Stimulated activated CD4-positive, alpha-beta T cell treated with anti-CD3 and anti-CD28 coated beads, TNF-alpha, amount 100 ng/mL, for 4 hours (primary cell): ENCODE measurements around the gene VPS51.
"Not testable (repeated sequence)": the region's sequence is repeated elsewhere in the genome, so short reads cannot be mapped to it uniquely, and the experiment has no call there.

Experiments
- DNase-seq, 3 experiments: peaks; one replicate each; pipeline ENCODE4 v3.0.0-alpha.2; 2020; ENCODE audit warnings: low read depth in 3 of 3

VPS51 gene

DNA sequence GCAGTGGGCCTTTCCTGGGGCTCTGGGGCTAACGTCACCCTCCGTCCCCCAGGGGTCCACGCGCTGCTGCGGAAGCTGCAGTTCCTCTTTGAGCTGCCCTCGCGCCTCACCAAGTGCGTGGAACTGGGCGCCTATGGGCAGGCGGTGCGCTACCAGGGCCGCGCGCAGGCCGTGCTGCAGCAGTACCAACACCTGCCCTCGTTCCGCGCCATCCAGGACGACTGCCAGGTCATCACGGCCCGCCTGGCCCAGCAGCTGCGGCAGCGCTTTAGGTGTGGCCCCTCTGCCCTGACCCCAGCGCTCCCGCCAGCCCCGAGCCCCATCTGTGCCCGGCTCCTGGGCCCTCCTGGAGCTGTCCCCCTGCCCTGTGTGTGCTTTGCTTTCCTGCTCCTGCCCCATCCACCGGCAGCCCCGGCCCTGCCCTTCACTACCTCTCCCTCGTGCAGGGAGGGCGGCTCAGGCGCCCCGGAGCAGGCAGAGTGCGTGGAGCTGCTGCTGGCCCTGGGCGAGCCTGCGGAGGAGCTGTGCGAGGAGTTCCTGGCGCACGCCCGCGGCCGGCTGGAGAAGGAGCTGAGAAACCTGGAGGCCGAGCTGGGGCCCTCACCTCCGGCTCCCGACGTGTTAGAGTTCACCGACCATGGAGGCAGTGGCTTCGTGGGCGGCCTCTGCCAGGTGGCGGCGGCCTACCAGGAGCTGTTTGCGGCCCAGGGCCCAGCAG, 11.9 kb downstream of the VPS51 start:
- no peak for DNase-seq

- no peak for DNase-seq
These were observed 12.6 kb downstream of the VPS51 start for GRCh38 chr11:65108469-65109123.

GRCh38 chr11:65109231-65110198, 13.5 kb downstream of the VPS51 start:
- no peak for DNase-seq

DNA sequence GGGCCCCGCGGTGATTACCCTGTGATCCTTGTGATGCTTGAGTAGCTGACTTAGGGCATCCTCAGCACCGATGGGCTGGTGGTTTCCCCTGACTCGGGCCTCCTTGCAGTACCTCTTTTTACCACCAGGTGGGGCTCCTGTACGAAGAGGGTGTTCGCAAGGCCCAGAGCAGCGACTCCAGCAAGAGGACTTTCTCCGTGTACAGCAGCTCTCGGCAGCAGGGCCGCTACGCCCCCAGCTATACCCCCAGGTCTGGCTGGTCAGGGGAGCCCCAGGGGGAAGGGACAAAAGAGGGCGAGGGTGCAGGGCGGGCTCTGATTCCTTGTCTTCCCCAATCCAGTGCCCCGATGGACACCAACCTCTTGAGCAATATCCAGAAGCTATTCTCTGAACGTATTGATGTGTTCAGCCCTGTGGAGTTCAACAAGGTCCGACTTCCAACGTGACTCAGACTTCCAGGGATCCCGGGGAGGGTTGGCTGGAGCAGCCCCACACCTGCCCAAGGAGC, 14.4 kb downstream of the VPS51 start:
- DNase-seq = peak; percentile 89 to 98 (median 95)

DNA sequence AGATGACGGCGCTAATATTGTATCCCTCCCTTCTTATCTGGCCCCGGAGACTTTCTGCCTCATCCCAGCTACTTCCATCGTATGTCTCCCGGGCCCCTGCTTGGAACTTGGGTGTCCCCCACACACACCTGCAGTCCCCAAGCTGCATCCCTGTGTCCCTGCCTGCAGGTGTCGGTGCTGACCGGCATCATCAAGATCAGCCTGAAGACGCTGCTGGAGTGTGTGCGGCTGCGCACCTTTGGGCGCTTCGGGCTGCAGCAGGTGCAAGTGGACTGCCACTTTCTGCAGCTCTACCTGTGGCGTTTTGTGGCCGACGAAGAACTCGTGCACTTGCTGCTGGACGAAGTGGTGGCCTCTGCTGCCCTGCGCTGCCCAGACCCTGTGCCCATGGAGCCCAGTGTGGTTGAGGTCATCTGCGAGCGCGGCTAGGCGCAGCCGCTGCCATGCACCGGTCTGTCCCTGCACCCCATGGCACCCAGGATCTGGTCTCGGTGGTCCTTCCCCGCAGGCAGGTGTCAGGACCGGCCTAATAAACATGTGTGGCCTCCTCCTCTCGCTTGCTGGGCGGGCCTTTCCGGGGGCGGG, 15.2 kb downstream of the VPS51 start:
- no peak for DNase-seq

DNA sequence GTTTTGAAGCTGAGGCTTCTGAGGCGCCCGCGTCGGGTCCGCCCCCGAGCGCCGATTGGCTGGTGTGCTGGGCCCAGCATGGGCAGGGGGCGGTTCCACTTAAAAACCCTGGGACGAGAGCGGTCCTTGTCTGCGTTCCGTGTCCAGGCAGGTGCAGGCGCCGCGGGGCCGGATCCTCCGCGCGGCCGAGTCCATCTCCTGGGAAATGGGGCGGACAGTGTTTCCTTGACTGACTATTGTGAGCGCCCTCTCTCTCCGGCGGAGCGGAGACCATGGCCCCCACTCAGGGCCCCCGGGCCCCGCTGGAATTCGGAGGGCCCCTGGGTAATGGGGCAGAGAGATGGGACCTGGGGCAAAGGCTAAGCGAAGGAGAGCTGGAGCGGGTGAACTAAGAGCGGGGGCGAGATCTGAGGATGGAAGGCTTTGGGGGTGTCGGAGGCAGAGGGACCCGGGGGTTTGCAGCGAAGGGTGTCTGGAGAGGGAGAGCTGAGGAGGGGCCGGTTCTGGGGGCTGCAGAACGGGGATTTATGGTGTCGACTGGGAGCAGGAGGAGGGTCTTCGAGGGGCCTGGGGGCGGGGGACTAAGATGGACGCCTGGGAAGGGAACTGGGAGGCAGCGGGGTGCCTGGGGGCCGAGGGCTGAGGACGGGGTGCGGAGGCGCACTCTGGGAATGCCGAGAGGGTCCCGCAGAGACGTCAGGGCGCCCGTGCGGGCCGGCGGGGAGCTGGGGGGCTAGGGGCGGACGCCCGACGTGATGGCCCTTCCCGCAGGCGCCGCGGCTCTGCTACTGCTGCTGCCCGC, 15.9 kb downstream of the VPS51 start, which contains the start of gene TM7SF2:
TSS of gene TM7SF2 (plus strand) at position 129 of the 802 bp plus-strand sequence. CDS start at position 273, 144 bp downstream.
- peak; percentile 83 to 89 (median 88) for DNase-seq

- DNase-seq = peak in 2 of 3 experiments; percentile 52 to 58
These were observed 16.7 kb downstream of the VPS51 start for GRCh38 chr11:65112546-65113360.

DNA sequence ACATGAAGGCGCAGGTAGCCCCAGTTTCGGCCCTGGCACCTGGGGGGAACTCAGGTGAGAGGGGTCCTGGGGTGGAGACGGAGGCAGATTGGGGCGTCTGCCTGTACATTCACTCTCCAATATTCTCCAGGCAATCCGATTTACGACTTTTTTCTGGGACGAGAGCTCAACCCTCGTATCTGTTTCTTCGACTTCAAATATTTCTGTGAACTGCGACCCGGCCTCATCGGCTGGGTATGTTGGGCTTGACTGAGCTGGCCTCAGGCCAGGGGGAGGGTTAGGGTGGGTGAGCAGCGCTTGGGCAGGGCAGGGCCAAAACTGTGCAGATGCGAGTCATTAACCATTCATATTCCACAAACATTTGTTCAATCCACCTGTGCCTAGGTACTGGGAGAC, 17.3 kb downstream of the VPS51 start:
- no peak for DNase-seq

DNA sequence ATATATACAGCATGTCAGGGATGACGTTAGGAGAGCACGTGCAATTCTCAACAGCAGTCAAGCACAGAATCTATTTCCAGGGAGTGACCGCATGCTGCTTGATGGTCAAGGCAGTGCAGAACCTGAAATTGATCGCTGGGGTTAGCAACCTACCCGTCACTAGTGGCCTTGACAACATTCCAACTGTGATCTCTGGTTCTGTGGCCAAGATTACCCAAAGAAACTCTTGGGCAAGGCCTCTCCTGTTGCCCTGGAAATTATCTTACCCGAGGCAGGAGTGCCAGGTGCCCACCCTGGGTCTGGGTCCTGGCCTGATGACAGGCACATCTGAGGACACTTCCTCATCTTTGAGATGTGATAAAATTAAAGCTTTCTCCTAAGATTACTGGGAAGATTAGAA, 17.8 kb downstream of the VPS51 start:
- DNase-seq = no peak

DNA sequence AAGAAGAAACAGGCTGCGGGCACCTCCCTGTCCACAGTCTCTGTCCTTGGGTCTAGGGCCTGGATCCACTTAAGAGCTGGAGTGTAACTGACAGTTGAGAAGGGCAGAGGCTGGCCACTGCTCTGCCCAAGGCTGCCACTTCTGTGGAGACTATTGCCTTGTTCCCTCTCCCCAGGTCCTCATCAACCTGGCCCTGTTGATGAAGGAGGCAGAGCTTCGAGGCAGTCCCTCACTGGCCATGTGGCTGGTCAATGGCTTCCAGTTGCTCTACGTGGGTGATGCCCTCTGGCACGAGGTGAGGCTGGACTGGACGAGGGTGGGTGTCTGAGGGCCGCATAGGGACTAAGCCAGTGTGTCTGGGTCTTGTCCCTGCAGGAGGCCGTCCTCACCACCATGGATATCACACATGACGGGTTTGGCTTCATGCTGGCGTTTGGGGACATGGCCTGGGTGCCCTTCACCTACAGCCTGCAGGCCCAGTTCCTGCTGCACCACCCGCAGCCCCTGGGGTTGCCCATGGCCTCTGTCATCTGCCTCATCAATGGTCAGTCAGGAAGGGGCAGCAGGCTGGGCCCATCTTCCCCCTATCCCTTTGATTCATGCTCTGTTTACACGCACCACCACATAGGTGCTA, 18.6 kb downstream of the VPS51 start:
- DNase-seq = no peak

GRCh38 chr11:65115361-65116082, 19.5 kb downstream of the VPS51 start:
- DNase-seq = no peak

DNA sequence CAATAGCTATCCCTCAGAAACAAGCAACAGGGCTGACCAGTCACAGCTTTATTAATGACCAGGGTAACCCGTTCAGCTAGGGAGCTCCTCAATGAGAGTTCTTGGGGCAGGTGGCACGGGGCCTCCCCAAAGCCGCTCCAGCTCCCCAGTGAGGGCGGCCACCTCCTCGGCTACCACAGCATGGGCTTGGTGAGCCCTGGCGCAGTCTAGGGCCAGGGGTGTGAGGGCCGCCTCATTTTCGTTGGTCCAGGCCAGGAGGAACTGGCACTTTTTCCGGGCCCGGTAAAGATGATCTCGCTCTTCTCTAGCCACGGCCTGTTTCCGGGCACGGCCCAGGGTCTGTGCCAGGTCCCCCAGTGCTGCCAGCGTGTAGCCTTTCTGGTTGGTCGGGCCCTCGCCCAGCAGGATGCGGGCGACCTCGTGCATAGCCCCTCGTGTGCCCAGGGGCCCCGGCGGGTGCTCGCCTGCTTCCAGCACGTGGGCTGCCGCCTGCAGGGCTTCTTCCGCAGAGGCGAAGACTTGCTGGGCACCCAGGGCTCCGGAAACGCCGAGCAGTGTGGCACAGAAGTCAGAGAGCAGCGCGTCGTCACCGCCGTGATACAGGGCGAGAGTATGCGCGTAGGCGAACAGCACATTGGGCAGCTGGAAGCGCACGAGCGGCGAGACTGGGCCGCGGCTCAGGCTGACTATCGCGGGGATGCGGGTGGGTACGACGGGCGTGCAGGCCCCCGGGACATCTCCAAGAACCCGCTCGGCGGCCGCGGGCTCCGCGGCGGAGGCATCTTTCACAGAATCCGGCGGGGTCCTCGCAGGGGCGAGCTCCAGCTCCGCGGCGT, 20.6 kb downstream of the VPS51 start:
- DNase-seq = peak in 2 of 3 experiments; percentile 35 to 54

GRCh38 chr11:65117206-65118096, 21.4 kb downstream of the VPS51 start, which contains the start of gene ZNHIT2:
ZNHIT2 (minus strand) TSS chr11:65117701; CDS start chr11:65117653, 48 bp downstream.
- peak; percentile 100 for DNase-seq

DNA sequence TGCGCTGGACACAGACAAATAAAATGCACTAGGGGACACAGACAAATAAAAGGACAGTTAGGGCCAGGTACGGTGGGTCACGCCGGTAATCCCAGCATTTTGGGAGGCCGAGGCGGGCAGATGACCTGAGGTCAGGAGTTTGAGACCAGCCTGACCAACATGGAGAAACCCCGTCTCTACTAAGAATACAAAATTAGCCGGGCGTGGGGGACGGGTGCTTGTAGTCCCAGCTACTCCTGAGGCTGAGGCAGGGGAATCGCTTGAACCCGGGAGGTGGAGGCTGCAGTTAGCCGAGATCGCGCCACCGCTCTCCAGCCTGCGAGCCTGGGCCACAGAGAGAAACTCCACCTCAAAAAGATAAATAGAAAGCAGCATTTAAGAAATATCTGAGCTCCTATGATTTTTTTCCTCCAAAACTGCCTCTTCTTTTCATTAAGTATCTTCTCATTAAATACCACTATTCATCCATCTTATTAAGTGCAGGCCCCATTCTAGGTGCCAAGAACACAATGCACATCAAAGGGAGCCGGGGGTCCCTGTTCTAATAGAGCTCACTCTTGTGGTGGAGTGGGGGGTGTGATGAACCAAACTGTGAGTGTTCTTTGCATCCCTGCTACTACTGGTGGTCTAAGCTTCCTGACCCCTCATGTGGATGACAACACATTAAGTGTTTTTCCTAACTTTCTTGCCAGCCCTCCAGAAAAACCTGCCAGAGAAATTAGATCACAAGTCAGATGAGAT, 22.3 kb downstream of the VPS51 start:
- no peak for DNase-seq

DNA sequence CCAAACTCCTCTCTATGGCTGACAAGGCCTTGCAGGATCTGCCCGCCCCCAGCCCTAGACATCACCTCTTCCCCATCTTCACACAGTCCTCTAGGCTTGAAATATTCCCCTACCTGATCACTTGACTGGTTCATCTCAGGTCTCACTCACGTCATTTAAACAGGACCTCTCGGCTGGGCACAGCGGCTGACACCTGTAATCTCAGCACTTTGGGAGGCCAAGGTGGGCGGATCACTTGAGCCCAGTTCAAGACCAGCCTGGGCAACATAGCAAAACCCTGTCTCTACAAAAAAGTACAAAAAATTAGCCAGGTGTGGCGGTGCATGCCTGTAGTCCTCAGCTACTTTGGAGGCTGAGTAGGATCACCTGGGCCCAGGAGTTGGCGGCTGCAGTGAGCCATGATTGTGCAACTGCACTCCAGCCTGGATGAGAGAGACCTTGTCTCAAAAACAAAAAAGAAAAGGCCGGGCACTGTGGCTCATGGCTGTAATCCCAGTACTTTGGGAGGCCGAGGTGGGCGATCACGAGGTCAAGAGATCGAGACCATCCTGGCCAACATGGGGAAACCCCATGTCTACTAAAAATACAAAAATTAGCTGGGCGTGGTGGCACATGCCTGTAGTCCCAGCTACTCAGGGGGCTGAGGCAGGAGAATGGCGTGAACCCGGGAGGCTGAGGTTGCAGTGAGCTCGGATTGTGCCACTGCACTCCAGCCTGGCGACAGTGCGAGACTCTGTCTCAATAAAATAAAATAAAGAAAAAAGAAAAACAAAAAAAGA, 23.1 kb downstream of the VPS51 start:
- DNase-seq = not testable (repeated sequence)
